Raji (cell line): Measurements from ENCODE around the gene AGK.

ENCODE experiments used
- POLR2A ChIP-seq: IDR thresholded peaks from 2 replicates; pipeline ENCODE4 v1.6.1; 2011; ENCODE audit warnings: low read depth, low read length, control low read depth; ENCODE audit not compliant: insufficient read depth

The AGK gene

DNA sequence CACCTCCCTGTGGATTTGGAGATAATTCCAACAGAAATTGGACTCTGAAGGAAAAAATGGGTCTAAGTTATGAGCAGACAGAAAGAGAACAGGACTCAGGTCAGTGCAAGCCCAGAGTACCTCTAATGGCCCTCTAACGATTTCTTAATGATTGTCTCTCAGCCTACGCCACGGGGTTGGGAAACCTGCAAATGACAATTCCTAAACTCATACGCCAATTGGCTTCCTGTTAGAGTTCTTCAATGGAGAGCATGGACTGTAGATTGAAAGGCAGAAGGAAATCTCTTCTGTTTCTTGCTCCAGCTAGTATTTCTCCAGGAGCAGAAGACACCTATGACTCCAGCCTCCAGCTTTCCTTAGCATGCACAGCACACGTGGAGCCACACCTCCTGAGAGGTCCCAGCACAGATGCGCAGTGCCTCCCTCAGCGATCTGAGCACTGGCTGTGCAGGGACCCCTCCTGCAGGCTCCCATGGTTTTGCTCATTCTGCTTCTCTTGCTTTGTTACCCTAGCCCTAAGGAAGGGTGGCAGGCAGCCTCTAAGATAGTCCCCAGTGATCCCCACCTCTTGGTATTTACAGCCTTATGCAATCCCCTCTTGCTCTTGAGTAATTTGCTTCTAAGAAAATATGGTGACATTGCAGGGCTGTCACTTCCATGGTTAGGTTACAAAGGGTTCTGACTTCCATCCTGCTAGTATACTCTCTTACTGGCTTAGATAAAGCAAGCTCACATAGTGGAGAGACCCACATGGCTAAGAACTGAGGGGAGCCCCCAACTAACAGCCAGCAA lies 120.7 kb downstream of the AGK start:
- no peak for TF ChIP-seq POLR2A

DNA sequence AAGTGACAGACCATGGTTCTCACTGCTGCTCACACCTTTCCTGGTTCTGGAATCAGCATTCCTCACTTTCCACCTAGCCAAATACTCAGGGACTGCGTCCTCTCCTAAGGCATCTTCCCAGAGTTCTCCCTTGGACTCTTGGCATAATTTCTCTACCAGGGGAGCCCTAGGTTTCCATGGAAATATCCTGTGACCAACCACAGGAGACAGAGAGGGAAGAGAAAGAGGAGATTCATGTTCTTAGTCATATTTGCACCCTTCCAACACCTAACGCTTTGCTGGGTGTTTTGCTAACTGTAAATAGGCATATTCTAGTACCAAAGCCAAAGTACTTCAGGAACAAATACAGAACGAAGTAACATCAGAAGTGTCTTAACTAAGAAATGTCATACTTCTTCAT lies 122.1 kb downstream of the AGK start:
- TF ChIP-seq POLR2A: no peak

- TF ChIP-seq POLR2A: no peak
These were observed 123.0 kb downstream of the AGK start for GRCh38 chr7:141674171-141674671.

GRCh38 chr7:141674702-141675101 lies 123.5 kb downstream of the AGK start:
- no peak for TF ChIP-seq POLR2A

DNA sequence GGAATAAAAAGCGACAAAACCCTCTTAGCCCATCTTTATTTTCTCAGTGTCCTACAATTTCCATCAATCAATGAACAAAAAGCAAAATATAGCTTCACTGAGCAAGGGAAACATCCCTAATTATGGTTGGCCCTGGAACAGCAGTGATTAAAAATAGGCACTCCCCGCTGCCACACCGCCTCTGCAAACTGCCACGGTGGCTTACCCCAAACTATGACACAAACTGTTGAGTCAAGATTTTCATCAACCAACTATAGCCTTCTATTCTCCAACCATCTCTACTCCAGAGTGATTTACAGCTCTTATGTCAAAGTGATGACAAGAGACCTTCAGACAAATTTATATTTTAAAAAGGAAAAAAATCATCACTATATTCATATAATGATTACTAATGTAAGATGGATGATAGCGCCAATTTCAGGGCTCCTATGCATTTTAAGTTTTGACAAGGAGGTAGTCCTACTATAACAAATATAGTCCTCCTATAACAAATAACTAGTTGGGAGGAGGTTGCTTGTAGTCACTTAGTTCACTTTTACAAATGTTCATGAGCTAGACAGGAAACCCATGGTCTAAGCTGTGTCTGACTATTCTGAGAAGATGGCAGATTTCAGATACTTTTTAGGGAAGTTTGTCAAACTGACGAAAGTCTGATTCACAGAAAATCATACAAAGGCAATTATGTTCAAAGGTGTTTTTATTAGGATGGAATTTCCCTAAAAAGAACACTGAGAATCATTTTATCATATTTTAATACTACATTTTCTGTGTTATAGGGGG lies 124.4 kb downstream of the AGK start:
- TF ChIP-seq POLR2A: no peak

- no peak for TF ChIP-seq POLR2A
These were observed 125.4 kb downstream of the AGK start for GRCh38 chr7:141676618-141677017.

- TF ChIP-seq POLR2A: no peak
These were observed 127.8 kb downstream of the AGK start for GRCh38 chr7:141679014-141679413.

DNA sequence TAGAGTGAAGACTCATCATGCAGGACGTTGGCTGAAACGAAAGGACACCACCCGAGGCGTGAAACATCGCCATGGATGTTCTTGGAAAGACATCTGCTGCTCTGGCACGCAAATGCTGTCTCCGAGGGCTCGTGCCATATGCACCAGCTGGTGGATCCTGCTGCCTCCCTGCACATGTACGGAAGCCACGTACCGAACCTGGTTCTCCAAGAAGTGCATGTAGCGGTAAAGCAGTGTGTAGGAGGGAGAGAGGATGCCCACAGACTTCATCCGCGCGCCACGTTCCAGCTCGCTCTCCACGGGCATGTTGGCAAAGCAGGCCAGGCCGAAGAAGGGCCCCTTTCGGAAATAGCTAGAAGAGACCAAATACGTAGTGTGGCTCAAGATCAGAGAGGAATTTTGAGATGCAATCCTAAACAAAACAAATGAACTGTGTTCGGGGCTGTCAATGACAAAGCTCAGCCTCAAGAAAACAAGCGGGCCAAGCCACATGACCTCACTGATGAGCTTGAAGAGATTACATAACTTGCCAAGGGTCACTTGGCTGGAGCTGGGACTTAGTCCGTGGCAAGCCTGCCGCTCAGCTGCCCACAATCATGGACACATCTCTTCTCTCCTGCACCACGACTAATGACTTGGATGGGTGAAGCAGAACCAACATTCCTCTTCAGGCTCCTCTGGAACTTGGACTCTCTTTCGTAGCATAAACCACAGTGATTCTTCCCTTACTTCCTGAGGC lies 134.2 kb downstream of the AGK start:
- TF ChIP-seq POLR2A: no peak

DNA sequence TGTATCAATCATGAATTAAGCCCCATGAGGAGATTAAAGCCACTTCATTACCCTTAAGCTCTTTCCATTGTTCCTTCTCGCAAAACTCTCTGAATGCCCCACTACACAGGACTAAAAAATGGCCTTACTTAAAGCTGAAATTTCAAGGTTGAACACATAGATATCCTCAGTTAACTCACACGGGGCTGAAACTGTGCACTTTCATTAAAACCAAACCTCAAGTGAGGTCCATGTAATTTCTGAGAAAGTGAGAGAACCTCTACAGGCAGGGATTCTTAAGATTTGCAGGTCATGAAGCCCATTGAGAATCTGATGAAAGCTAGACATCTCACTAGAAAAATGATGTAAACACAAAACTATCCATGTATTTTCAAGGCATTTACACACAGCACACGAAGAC lies 134.9 kb downstream of the AGK start:
- TF ChIP-seq POLR2A: no peak

- no peak for TF ChIP-seq POLR2A
These were observed 135.5 kb downstream of the AGK start for GRCh38 chr7:141686670-141687069.

- no peak for TF ChIP-seq POLR2A
These were observed 136.8 kb downstream of the AGK start for GRCh38 chr7:141688043-141688442.

DNA sequence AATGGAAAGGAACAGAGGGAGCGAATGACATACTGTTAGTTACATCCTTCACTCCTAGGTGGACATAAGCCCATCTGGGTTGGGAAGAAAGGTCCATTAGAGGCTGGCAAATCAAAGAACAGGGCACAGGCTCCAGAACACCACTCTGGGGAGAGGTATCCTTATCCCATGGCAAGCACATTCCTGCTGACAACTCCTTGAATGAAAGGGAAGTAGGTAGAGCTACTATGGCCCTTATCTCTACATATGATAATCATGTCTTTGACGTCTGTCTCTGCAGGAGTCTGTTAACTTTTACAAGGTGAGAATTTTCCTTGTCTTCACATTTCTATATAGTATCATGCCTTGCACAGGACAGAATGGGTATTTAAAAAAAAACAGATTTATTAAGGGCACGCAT lies 140.3 kb downstream of the AGK start:
- TF ChIP-seq POLR2A: no peak

DNA sequence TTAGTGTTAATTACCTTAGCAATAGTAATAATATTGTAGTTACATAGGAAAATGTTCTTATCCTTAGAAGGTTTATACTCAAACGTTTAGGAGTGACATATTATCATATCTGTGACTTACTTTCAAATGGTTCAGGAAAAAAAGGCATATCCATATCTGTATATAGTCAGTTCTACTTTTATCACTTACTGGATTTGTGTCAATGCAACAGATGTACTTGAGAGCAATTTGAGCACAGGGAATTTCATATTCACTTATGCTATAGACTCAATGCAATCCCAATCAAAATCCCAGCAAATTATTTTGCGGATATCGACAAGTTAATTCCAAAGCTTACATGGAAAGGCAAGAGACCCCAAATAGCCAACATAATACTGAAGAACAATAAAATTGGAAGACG lies 140.8 kb downstream of the AGK start:
- no peak for TF ChIP-seq POLR2A

DNA sequence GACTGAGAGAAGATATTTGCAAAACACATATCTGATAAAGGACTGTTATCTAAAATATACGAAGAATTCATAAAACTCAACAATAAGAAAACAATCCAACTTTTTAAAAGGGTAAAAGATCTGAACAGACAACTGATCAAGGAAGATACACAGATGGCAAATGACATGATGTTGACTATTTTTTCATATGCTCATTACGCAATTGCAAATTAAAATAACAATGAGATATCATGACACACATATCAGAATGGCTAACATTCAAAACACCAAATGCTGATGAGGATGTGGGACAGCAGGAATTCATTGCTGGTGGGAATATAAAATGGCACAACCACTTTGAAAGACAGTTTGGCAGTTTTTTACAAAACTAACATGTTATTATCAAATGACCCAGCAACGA lies 141.9 kb downstream of the AGK start:
- no peak for TF ChIP-seq POLR2A

DNA sequence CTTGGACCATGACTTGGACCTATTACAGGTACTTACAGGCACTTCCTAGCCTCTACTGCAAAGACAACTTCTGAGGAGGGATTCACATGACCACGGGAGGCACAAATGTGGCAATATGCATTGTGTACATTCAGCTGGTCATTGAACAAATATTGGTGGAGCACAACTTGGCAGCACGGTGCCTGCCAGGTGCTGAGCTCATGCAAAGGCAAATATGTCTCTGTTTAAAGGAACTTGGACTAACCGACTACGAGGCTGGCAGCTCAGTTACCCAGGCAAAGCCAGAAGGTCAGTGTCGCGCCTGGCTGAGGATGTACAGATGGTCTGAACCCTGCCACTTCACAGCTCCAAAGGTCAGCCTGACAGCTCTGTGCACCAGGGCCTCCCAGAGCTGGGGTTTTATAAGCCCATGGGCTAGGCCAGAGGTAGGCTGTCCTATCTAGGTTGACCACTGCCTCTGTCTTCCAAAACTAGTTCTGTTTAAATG lies 144.6 kb downstream of the AGK start:
- no peak for TF ChIP-seq POLR2A
